K562 (cell line): ENCODE data around the gene SATB2. TPM values are rescaled to one million over a fixed set of nuclear protein-coding genes. Genes with fewer than 3 reads are reported as not detected.

Experiments
- BCOR ChIP-seq: fragments of 450-650 bp; IDR thresholded peaks from 2 replicates; pipeline ENCODE4 v1.6.1; 2016
- COPS2 ChIP-seq: fragments of 450-650 bp; conservative IDR thresholded peaks from 2 replicates; pipeline ENCODE4 v1.6.1; 2016; ENCODE audit warnings: mild to moderate bottlenecking, moderate library complexity
- CTCFL ChIP-seq: IDR thresholded peaks from 2 replicates; pipeline ENCODE4 v1.6.1; 2011; ENCODE audit warnings: borderline replicate concordance, low read depth, mild to moderate bottlenecking, moderate library complexity, low read length; ENCODE audit not compliant: insufficient read depth, poor library complexity, severe bottlenecking
- DACH1 ChIP-seq: fragments of 450-650 bp; IDR thresholded peaks from 2 replicates; pipeline ENCODE4 v1.6.1; 2018; ENCODE audit not compliant: partially characterized antibody
- FOXJ2 ChIP-seq: fragments of 200-800 bp; sonication (Bioruptor generic); IDR thresholded peaks from 2 replicates; pipeline ENCODE4 v1.6.1; 2016; ENCODE audit warnings: missing genetic modification characterization, missing compliant biosample characterization
- HDAC1 ChIP-seq, 2 experiments: fragments of 450-650 bp; IDR thresholded peaks; 2 replicates each; pipeline ENCODE4 v1.6.1; 2016 to 2017; ENCODE audit warnings: inconsistent platforms in 1 of 2, mild to moderate bottlenecking in 1 of 2, moderate library complexity in 1 of 2
- KAT8 ChIP-seq: fragments of 450-650 bp; IDR thresholded peaks from 2 replicates; pipeline ENCODE4 v1.6.1; 2016; ENCODE audit warnings: low read depth, mild to moderate bottlenecking
- NCOA6 ChIP-seq: fragments of 450-650 bp; IDR thresholded peaks from 2 replicates; pipeline ENCODE4 v1.6.1; 2017; ENCODE audit warnings: mild to moderate bottlenecking
- PKNOX1 ChIP-seq: fragments of 450-650 bp; IDR thresholded peaks from 2 replicates; pipeline ENCODE4 v1.6.1; 2016
- SIN3A ChIP-seq, 2 experiments: fragments of 150-350 bp in 1 of 2; IDR thresholded peaks; 2 replicates each; pipeline ENCODE4 v1.6.1; 2011 to 2016; ENCODE audit warnings: borderline replicate concordance in 2 of 2, low read depth in 2 of 2, low read length in 2 of 2, mild to moderate bottlenecking in 2 of 2, moderate library complexity in 2 of 2; ENCODE audit not compliant: control insufficient read depth in 1 of 2
- SMARCE1 ChIP-seq: fragments of 450-650 bp; IDR thresholded peaks from 2 replicates; pipeline ENCODE4 v1.7.1; 2016; ENCODE audit warnings: mild to moderate bottlenecking
- ZBTB43 ChIP-seq: sonication (generic); formaldehyde crosslinking; IDR thresholded peaks from 2 replicates; pipeline ENCODE4 v1.8.0; 2023; ENCODE audit warnings: mild to moderate bottlenecking, missing genetic modification reagents
- ZBTB8A ChIP-seq: fragments of 450-650 bp; IDR thresholded peaks from 2 replicates; pipeline ENCODE4 v1.6.1; 2018; ENCODE audit warnings: mild to moderate bottlenecking, moderate library complexity; ENCODE audit not compliant: partially characterized antibody
- ZNF24 ChIP-seq: fragments of 450-650 bp; IDR thresholded peaks from 2 replicates; pipeline ENCODE4 v1.6.1; 2016
- ZNF41 ChIP-seq: fragments of 250-450 bp; sonication (Bioruptor Pico); conservative IDR thresholded peaks from 2 replicates; pipeline ENCODE4 v1.4.0; 2020; ENCODE audit warnings: mild to moderate bottlenecking
- ZNF584 ChIP-seq: fragments of 200-800 bp; sonication (Bioruptor generic); IDR thresholded peaks from 2 replicates; pipeline ENCODE4 v1.6.1; 2016; ENCODE audit warnings: low read depth, mild to moderate bottlenecking, missing genetic modification characterization, missing compliant biosample characterization
- polyA plus RNA-seq, 8 experiments: library from polyadenylated mRNA; depleted of rRNA in 4 of 8; stranded (reverse) in 5 of 8; unstranded in 3 of 8; fragments of >200 nt; fragmentation: Nextera tagmentation in 2 of 8; fragmentation: Illumina TruSeq in 1 of 8; extraction: Ambion mirVana in 2 of 8; extraction: Trizol in 1 of 8; gene quantifications; 2 replicates each; pipeline versions ENCODE4 v1.2.1 to v1.2.3, GENCODE V29; 2011 to 2014; ENCODE audit warnings: inconsistent platforms in 1 of 8, missing spikeins in 1 of 8
- total RNA-seq, 7 experiments: library from RNA; depleted of rRNA in 6 of 7; stranded (reverse); fragments of >200 nt in 6 of 7; fragmentation: Illumina TruSeq in 2 of 7; extraction: Trizol in 2 of 7; gene quantifications; 2 replicates each; pipeline versions ENCODE4 v1.2.1 to v1.2.3, GENCODE V29; 2011 to 2021; ENCODE audit warnings: low replicate concordance in 1 of 7
- TF ChIP-seq, protein P1 (sequence below): fragments of 450-650 bp; conservative IDR thresholded peaks from 2 replicates; pipeline ENCODE4 v1.6.1; 2016; ENCODE audit warnings: missing genetic modification characterization, low read depth, mild to moderate bottlenecking, control low read depth, missing compliant biosample characterization
- TF ChIP-seq, protein P2 (sequence below): sonication (generic); formaldehyde crosslinking; IDR thresholded peaks from 2 replicates; pipeline ENCODE4 v1.8.1; 2023; ENCODE audit warnings: mild to moderate bottlenecking, missing genetic modification reagents

Gene SATB2
- total and polyA plus RNA-seq, 9 of the 15 experiments (the other 6 are each of a cell fraction or from before 2014, with no cell fraction given), result 4.5 to 34.0 (median 15.1) TPM

DNA sequence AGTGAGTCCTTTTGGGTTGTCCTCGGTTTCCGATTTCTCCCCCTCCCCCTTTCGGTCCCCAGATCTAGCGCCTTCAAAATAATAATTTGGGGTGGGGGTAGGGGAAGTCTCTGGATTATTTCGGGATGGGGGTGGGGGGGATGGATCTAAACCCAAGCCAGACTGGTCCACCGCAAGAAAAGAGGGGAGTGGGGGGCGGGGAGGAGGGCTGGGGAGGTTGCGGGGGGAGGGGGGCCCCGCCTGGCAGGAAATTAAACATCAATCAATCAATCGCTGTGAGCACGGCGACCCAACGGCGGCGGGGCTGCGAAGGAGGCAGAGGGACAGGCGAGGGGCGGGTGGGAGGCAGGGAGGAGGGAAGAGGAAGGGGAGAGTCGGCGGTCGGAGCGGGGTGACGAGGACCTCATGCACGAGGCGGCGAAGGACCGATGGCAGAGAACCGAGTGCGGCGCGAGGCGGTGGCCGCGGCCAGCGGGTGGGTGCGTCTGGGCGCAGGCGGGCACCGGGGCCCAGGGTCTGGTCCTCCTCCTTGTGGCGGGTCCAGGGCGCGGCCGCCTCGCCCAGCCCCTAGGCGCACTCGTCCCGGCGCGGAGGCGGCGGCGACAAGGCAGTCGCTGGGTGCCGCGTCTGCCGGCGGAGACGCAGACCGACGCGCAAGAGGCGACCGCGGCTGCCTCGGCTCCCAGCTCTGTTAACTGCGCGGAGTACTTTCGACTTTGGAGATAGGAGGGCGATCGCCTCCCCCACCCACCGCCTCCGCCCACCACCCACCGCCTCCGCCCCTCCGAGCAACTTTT is 468 bp upstream of the SATB2 start (continued):
- TF ChIP-seq ZBTB43 (CRISPR knock-in tag), result no peak
- no peak for TF ChIP-seq BCOR
- no peak for TF ChIP-seq ZNF584 (CRISPR knock-in tag)
- TF ChIP-seq, protein P1, sequence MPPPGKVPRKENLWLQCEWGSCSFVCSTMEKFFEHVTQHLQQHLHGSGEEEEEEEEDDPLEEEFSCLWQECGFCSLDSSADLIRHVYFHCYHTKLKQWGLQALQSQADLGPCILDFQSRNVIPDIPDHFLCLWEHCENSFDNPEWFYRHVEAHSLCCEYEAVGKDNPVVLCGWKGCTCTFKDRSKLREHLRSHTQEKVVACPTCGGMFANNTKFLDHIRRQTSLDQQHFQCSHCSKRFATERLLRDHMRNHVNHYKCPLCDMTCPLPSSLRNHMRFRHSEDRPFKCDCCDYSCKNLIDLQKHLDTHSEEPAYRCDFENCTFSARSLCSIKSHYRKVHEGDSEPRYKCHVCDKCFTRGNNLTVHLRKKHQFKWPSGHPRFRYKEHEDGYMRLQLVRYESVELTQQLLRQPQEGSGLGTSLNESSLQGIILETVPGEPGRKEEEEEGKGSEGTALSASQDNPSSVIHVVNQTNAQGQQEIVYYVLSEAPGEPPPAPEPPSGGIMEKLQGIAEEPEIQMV, result no peak
- TF ChIP-seq DACH1, result no peak
- no peak for TF ChIP-seq KAT8
- TF ChIP-seq SIN3A (IDR thresholded peaks at IDR 0.05; ENCODE audit: borderline replicate concordance in 2 of 2, control insufficient read depth in 1 of 2, low read depth in 2 of 2, low read length in 2 of 2), result 0 out of 4 replicates have a peak, but pooled peaks of 1 of the 2 experiments have one; percentile 7
- no peak for TF ChIP-seq ZBTB8A
- no peak for TF ChIP-seq COPS2
- no peak for TF ChIP-seq SMARCE1
- TF ChIP-seq ZNF24, result no peak
- TF ChIP-seq, protein P2, sequence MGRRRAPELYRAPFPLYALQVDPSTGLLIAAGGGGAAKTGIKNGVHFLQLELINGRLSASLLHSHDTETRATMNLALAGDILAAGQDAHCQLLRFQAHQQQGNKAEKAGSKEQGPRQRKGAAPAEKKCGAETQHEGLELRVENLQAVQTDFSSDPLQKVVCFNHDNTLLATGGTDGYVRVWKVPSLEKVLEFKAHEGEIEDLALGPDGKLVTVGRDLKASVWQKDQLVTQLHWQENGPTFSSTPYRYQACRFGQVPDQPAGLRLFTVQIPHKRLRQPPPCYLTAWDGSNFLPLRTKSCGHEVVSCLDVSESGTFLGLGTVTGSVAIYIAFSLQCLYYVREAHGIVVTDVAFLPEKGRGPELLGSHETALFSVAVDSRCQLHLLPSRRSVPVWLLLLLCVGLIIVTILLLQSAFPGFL (CRISPR knock-in tag), result no peak
- TF ChIP-seq NCOA6, result no peak
- peak; percentile 1 for TF ChIP-seq CTCFL
- TF ChIP-seq FOXJ2 (tag), result no peak
- TF ChIP-seq PKNOX1, result peak; percentile 42
- no peak for TF ChIP-seq HDAC1 (IDR thresholded peaks at IDR 0.05)
- no peak for TF ChIP-seq ZNF41 (CRISPR knock-in tag)
